OCI-LY3 (cell line): ENCODE results near the gene SMO.

Experiments used
- H2AFZ ChIP-seq: fragments of 200-600, 300-600 bp; shearing (Covaris generic); 2 replicates; pipeline ENCODE4 v1.6.0; 2014; ENCODE audit warnings: antibody characterized with exemption, low read depth, low read length
- H3K27ac ChIP-seq: fragments of 200-600, 300-600 bp; sonication (generic); 2 replicates; pipeline ENCODE4 v1.5.1; 2014; ENCODE audit warnings: mild to moderate bottlenecking, low read length, moderate library complexity, mixed read lengths
- H3K27me3 ChIP-seq: fragments of 200-600, 300-600 bp; sonication (generic); 2 replicates; pipeline ENCODE4 v1.6.1; 2014; ENCODE audit warnings: low read depth, low read length, mixed read lengths
- H3K36me3 ChIP-seq: fragments of 200-600, 300-600 bp; sonication (generic); replicated peaks from 2 replicates; pipeline ENCODE3; 2014; ENCODE audit warnings: low read depth, low read length, mixed read lengths
- H3K4me1 ChIP-seq: fragments of 300-600, 200-600 bp; sonication (generic); 2 replicates; pipeline ENCODE4 v1.6.1; 2014; ENCODE audit warnings: low read length, mixed read lengths
- H3K4me2 ChIP-seq: fragments of 200-600, 300-600 bp; sonication (generic); 2 replicates; pipeline ENCODE4 v1.6.1; 2014; ENCODE audit warnings: low read length, mixed read lengths
- H3K4me3 ChIP-seq: fragments of 300-600, 200-600 bp; sonication (generic); 2 replicates; pipeline ENCODE4 v1.5.1; 2014; ENCODE audit warnings: antibody characterized with exemption, mild to moderate bottlenecking, low read length, moderate library complexity
- H3K79me2 ChIP-seq: fragments of 300-600, 200-600 bp; shearing (Covaris generic); 2 replicates; pipeline ENCODE4 v1.6.1; 2014; ENCODE audit warnings: mild to moderate bottlenecking, low read length, mixed read lengths
- H3K9ac ChIP-seq: fragments of 300-600, 200-600 bp; shearing (Covaris generic); 2 replicates; pipeline ENCODE4 v1.6.0; 2014; ENCODE audit warnings: mild to moderate bottlenecking, low read length, moderate library complexity
- H3K9me3 ChIP-seq: fragments of 200-600, 300-600 bp; shearing (Covaris generic); 2 replicates; pipeline ENCODE4 v1.6.1; 2014; ENCODE audit warnings: low read length, mixed read lengths; ENCODE audit not compliant: insufficient read depth
- H4K20me1 ChIP-seq: fragments of 200-600, 300-600 bp; sonication (generic); 2 replicates; pipeline ENCODE4 v1.6.1; 2016; ENCODE audit warnings: low read length, mixed read lengths; ENCODE audit not compliant: insufficient read depth
- CTCF ChIP-seq: fragments of 200-600, 300-600 bp; sonication (generic); IDR thresholded peaks from 2 replicates; pipeline ENCODE4 v1.5.1; 2014; ENCODE audit warnings: antibody characterized with exemption, low read length, low read depth
- EZH2phosphoT487 ChIP-seq: fragments of 200-600 bp; shearing (Covaris generic); IDR thresholded peaks from 2 replicates; pipeline ENCODE4 v1.6.1; 2018; ENCODE audit warnings: antibody characterized with exemption, mixed run types, low read depth

Gene SMO

GRCh38 chr7:129167817-129168216 lies 20.6 kb upstream of the SMO start:
- Histone ChIP-seq H3K4me1 (peaks cover 85% of the 10 kb centered on the region), H3K9me3 (no peaks in the 10 kb centered on the region), H4K20me1 (peaks cover 1% of the 10 kb centered on the region; the same call in 1 of the 2 replicates), H3K27ac (peak overlapping the region; percentile 94), H3K79me2 (peaks cover 19% of the 10 kb centered on the region), H2AFZ (no peak overlapping the region), H3K4me3 (no peak overlapping the region), H3K9ac (peak overlapping the region; percentile 70; the same call in 1 of the 2 replicates), H3K36me3 (peaks cover 60% of the 10 kb centered on the region), H3K4me2 (peak overlapping the region; percentile 72), H3K27me3 (no peaks in the 10 kb centered on the region)
- TF ChIP-seq EZH2phosphoT487: no peak

DNA sequence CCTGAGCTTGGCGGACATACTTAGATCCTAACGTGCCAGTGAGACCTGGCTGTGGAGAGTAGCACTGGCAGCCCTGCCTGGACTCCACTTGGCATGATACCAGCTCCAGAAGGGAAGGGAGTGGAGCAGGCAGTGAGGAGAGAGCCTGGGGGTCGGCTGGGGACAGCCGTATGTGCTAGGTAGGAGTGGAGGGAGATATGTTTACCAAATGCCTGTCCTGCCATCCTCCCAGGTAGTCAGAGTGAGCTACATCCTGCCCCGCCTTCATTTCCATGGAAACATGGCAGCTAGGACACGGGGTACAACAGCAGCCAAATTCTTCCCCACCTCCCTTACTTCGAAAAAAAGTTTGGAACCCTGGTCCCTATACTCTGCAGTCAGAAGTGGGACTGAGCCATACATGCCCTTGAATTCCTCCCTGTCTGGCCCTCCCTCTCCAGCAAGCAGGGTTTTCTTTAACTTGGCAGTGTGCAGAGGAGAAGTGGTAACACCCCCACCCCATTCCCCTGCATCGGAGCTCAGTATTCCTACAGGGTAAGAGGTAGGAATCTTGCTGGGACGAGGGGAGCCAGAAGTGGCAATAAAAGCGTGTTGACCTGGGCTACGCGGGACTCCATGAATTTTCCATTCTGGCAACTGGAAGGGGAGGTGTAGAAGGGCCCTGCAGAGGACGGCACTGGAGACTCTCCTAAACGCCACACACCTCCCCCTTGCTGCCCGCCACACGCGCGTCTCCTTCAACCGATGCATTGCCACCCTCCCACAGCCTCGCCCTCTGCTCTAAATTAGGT lies 20.0 kb upstream of the SMO start:
- peak overlapping the region; percentile 58 for H3K4me3 ChIP-seq
- peak overlapping the region; percentile 70 for H3K9ac ChIP-seq

DNA sequence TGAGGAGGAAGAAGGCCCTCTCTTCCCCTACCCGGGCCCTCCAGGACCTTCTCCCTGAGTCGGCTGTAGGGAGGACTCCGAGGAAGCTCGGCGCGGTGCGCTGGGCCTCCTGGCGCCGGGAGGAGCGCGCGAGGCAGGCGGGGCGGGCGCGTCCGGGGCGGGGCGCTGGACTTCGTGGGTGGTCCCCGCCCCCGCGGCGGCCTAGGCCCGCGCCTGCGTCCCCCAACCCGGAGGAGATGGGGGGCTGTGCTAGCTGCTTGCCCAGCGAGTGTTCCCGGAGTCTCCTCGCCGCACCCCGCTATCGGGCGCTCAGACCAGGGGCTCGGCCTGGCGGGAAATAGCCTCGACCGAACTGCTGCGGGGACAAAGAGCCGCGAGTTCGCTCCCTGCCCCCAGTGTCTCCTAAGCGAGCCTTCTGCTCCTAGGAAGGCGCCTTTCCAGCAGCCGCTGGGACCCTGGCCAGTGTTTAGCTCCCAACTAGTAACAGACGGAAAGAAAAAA lies 19.2 kb upstream of the SMO start:
- H3K4me1 ChIP-seq: peaks cover 71% of the 10 kb centered on the region
- peaks cover 51% of the 10 kb centered on the region for H3K36me3 ChIP-seq
- H4K20me1 ChIP-seq: no peaks in the 10 kb centered on the region
- H3K4me2 ChIP-seq: peak overlapping the region; percentile 72
- TF ChIP-seq CTCF (no peak), EZH2phosphoT487 (no peak)
- peaks cover 13% of the 10 kb centered on the region for H3K79me2 ChIP-seq
- no peaks in the 10 kb centered on the region for H3K9me3 ChIP-seq
- H3K4me3 ChIP-seq: peak overlapping the region; percentile 58
- peak overlapping the region; percentile 70 for H3K9ac ChIP-seq
- no peaks in the 10 kb centered on the region for H3K27me3 ChIP-seq
- peak overlapping the region; percentile 94 for H3K27ac ChIP-seq
- no peak overlapping the region for H2AFZ ChIP-seq

More for the DNA sequence above, 20.0 kb upstream of the SMO start:
- Histone ChIP-seq H3K4me1 (peaks cover 78% of the 10 kb centered on the region), H3K36me3 (peaks cover 54% of the 10 kb centered on the region), H3K9me3 (no peaks in the 10 kb centered on the region), H3K4me2 (peak overlapping the region; percentile 72), H3K27me3 (no peaks in the 10 kb centered on the region), H4K20me1 (no peaks in the 10 kb centered on the region), H2AFZ (no peak overlapping the region), H3K79me2 (peaks cover 15% of the 10 kb centered on the region), H3K27ac (peak overlapping the region; percentile 94)
- TF ChIP-seq CTCF (no peak), EZH2phosphoT487 (no peak)

DNA sequence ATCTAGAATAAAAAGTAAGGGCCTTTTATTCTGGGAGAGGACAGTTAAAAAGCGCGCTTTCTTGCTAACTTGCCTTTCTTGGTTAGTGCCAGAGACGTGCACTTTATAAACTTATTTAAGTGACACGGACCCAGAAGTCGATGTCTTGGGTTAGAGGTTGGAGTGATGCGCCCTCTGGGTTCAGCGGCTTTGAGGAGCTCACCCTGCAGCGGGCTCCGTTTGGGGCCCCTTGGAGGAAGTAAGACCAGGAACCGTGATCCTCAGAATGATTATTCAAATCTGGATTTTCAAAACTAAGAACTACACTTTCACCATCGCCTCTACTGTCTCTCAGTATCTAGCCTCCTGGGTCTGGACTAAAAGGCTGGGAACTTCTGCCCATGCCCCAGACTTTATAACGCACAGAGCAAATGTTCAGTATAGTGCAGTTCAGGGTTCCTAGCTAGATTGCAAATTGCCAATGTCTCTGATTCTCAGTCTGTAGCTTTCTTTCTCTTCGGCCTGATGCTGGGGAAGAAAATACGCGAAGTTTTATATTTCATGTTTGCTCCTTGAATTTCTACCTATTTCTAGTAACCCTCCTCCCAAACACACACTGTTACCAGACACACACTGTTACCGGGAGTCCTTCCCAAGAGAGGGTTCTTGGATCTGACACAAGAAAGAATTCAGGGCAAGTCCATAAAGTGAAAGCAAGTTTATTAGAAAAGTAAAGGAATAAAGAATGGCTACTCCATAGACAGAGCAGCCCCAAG lies 18.6 kb upstream of the SMO start:
- Histone ChIP-seq H3K27ac (peak overlapping the region; percentile 94), H3K4me3 (peak overlapping the region; percentile 58), H3K9ac (peak overlapping the region; percentile 74)

More for the DNA sequence above, 18.6 kb upstream of the SMO start:
- Histone ChIP-seq H3K9me3 (no peaks in the 10 kb centered on the region), H3K36me3 (peaks cover 44% of the 10 kb centered on the region), H3K4me1 (peaks cover 64% of the 10 kb centered on the region), H2AFZ (no peak overlapping the region), H3K4me2 (peak overlapping the region; percentile 72), H4K20me1 (no peaks in the 10 kb centered on the region), H3K79me2 (peaks cover 9% of the 10 kb centered on the region; the same call in 1 of the 2 replicates), H3K27me3 (no peaks in the 10 kb centered on the region)
- peak; percentile 52 for TF ChIP-seq CTCF
- TF ChIP-seq EZH2phosphoT487: no peak
